AG10803 (cell line): ENCODE measurements around the gene CFDP1.
"Not testable (repeated sequence)": the region's sequence is repeated elsewhere in the genome, so short reads cannot be mapped to it uniquely, and the experiment has no call there.

ENCODE experiments used
- DNase-seq: peaks from one replicate; pipeline ENCODE4 v3.0.0; 2010; ENCODE audit warnings: low read depth
- H3K4me3 ChIP-seq: 2 replicates; pipeline ENCODE4 v1.5.1; 2011; ENCODE audit warnings: mild to moderate bottlenecking, low read length, control low read depth
- CTCF ChIP-seq: conservative IDR thresholded peaks from 2 replicates; pipeline ENCODE4 v1.5.1; 2011; ENCODE audit warnings: mild to moderate bottlenecking, low read length, control low read depth, inconsistent platforms

The CFDP1 gene

GRCh38 chr16:75433732-75434413, 570 bp upstream of the CFDP1 start:
- TF ChIP-seq CTCF, result 0 out of 2 replicates have a peak, but pooled peaks have one; percentile 1
- peak overlapping the region; percentile 97 for H3K4me3 ChIP-seq
- DNase-seq, result peak; percentile 94

GRCh38 chr16:75429621-75430403, 3.5 kb downstream of the CFDP1 start:
- no peak overlapping the region for H3K4me3 ChIP-seq
- DNase-seq, result no peak
- no peak for TF ChIP-seq CTCF

- peak; percentile 17 for DNase-seq
- H3K4me3 ChIP-seq, result not testable (repeated sequence)
Observed at GRCh38 chr16:75426524-75426923, 6.8 kb downstream of the CFDP1 start.

- not testable (repeated sequence) for H3K4me3 ChIP-seq, DNase-seq
Observed at GRCh38 chr16:75424105-75424762, 9.1 kb downstream of the CFDP1 start.

GRCh38 chr16:75423723-75424104, 9.6 kb downstream of the CFDP1 start:
- no peak for TF ChIP-seq CTCF
- no peak for DNase-seq
- H3K4me3 ChIP-seq, result no peak overlapping the region

GRCh38 chr16:75421820-75422126, 11.5 kb downstream of the CFDP1 start:
- no peak overlapping the region for H3K4me3 ChIP-seq
- TF ChIP-seq CTCF, result no peak
- DNase-seq, result no peak

GRCh38 chr16:75420987-75421819, 12.1 kb downstream of the CFDP1 start:
- peak overlapping the region; percentile 22 for H3K4me3 ChIP-seq
- DNase-seq, result peak; percentile 51
- no peak for TF ChIP-seq CTCF
